ENCODE data around the gene MCF2L. TPM values are rescaled to one million over a fixed set of nuclear protein-coding genes. Genes with fewer than 3 reads are reported as not detected.

MCF2L gene
- total and polyA plus RNA-seq, 10 of the 15 experiments (the other 5 are each of a cell fraction or from before 2014, with no cell fraction given): 0.06 to 1.1 (median 0.21) TPM; not detected in 2

GRCh38 chr13:112982281-112983041 is 13.4 kb downstream of the MCF2L start:
- no TSS peak for BruUV-seq (replicated peaks)
- FAIRE-seq: no peak
- CTCF ChIA-PET: no interaction called here

More at GRCh38 chr13:112982281-112983041, 13.4 kb downstream of the MCF2L start:
- H3K4me2 ChIP-seq (ENCODE audit: control insufficient read depth, insufficient read depth): no peak overlapping the region
- no peaks in the 10 kb centered on the region for H3K4me1 ChIP-seq (ENCODE audit: control insufficient read depth, insufficient read depth, low read length)
- no peak overlapping the region for H3K4me3 ChIP-seq
- in situ Hi-C loops (cut with MboI): no loop called here
- TF ChIP-seq SREBF2 (IDR thresholded peaks at IDR 0.05; ENCODE audit: low read length): no peak
- TF ChIP-seq ATF2 (IDR thresholded peaks at IDR 0.05; ENCODE audit: low read length): no peak
- no peak for TF ChIP-seq MEF2A (IDR thresholded peaks at IDR 0.05; ENCODE audit: insufficient read depth, low read depth, low read length)
- no peak for TF ChIP-seq JUND (IDR thresholded peaks at IDR 0.05; ENCODE audit: low read depth, low read length)
- TF ChIP-seq RELA (IDR thresholded peaks at IDR 0.05; ENCODE audit: borderline replicate concordance, partially characterized antibody): no peak
- no peak for TF ChIP-seq ELK1 (IDR thresholded peaks at IDR 0.05; ENCODE audit: low read depth, low read length)
- TF ChIP-seq EZH2 (IDR thresholded peaks at IDR 0.05; ENCODE audit: borderline replicate concordance, control insufficient read depth, low read depth, low read length): no peak
- no peak for TF ChIP-seq EGR1 (IDR thresholded peaks at IDR 0.05; ENCODE audit: borderline replicate concordance in 1 of 2, low read depth in 2 of 2, low read length in 2 of 2)
- no peak for TF ChIP-seq RAD21 (IDR thresholded peaks at IDR 0.05; ENCODE audit: insufficient read depth, low read depth, low read length)
- no peaks in the 10 kb centered on the region for H4K20me1 ChIP-seq (ENCODE audit: control insufficient read depth, insufficient read depth)
- H3K79me2 ChIP-seq (ENCODE audit: control insufficient read depth, insufficient read depth, low read length): no peaks in the 10 kb centered on the region
- H3K9me3 ChIP-seq (replicated peaks; ENCODE audit: control insufficient read depth, insufficient read depth, low read length): no peaks in the 10 kb centered on the region
- RAD21 ChIA-PET (ENCODE audit: unreplicated experiment): no interaction called here
- H3K36me3 ChIP-seq (ENCODE audit: control insufficient read depth in 2 of 2, insufficient read depth in 2 of 2, low read length in 1 of 2): no peaks in the 10 kb centered on the region
- no peak overlapping the region for H3K9ac ChIP-seq (ENCODE audit: control insufficient read depth, insufficient read depth, low read length)
- no peak overlapping the region for H2AFZ ChIP-seq (ENCODE audit: control insufficient read depth, low read depth, low read length)
- WGBS (ENCODE audit: insufficient coverage, insufficient replicate concordance, low lambda C conversion rate, missing lambda C conversion rate): 47% methylated on average over 33 of the region's 33 CpGs
- SMC1A ChIA-PET (ENCODE audit: uncharacterized antibody, unreplicated experiment): no interaction called here
- H3K27me3 ChIP-seq (replicated peaks in 1 of 2; ENCODE audit: control insufficient read depth in 2 of 2, insufficient read depth in 2 of 2, low read length in 1 of 2): no peaks in the 10 kb centered on the region
- intact Hi-C loops (cut with micrococcal nuclease; ENCODE audit: unreplicated experiment): no loop called here
- no peak overlapping the region for H3K27ac ChIP-seq (ENCODE audit: control insufficient read depth, insufficient read depth)
- POLR2A ChIA-PET: no interaction called here
- DNase-seq (ENCODE audit: low read depth, low spot score) (no peak), ATAC-seq (no peak)
